ENCODE measurements around the gene SPECC1.

DNA sequence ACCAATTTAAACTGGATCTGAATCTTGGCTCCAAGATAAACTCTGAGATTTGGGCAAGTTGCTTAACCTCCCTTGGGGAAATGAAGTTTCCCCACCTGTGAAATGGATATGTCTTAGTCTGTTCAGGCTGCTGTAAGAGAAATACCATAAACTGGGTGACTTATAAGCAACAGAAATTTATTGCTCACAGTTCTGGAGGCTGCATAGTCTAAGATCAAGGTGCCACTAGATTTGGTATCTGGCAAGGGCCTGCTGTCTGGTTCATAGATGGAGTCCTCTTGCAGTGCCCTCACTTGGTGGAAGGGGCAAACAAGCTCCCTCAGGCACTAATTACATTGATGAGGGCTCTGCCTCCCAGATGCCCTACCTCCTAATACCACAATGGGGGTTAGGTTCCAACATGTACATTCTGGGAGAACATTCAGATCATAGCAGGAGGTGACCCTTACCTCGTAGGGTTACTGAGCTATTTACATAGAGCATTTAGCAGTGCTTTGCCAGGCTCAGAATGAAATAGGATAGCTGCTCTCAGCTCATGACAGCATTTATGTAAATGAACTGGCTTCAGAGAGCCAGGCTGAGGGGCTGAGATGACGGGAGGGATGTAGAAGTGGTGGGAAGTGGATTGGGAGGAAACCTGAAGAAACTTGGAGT lies 83.9 kb downstream of the SPECC1 start:
- TF ChIP-seq POLR2A (IDR thresholded peaks at IDR 0.05): no peak
- TF ChIP-seq, protein P1, sequence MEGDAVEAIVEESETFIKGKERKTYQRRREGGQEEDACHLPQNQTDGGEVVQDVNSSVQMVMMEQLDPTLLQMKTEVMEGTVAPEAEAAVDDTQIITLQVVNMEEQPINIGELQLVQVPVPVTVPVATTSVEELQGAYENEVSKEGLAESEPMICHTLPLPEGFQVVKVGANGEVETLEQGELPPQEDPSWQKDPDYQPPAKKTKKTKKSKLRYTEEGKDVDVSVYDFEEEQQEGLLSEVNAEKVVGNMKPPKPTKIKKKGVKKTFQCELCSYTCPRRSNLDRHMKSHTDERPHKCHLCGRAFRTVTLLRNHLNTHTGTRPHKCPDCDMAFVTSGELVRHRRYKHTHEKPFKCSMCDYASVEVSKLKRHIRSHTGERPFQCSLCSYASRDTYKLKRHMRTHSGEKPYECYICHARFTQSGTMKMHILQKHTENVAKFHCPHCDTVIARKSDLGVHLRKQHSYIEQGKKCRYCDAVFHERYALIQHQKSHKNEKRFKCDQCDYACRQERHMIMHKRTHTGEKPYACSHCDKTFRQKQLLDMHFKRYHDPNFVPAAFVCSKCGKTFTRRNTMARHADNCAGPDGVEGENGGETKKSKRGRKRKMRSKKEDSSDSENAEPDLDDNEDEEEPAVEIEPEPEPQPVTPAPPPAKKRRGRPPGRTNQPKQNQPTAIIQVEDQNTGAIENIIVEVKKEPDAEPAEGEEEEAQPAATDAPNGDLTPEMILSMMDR (IDR thresholded peaks at IDR 0.05): no peak

Measured in lower leg skin (tissue), 3 donors.